B cell (primary cell): ENCODE results near the gene WDR5. TPM values are rescaled to one million over a fixed set of nuclear protein-coding genes. Genes with fewer than 3 reads are reported as not detected.
A peak's percentile ranks its signal among the peaks of the same experiment; 100 is the strongest.

ENCODE experiments used
- ATAC-seq: fragments of 200-7000 bp; cut with Tn5 transposase; one replicate; pipeline ENCODE4 v1.10.0; 2021; ENCODE audit warnings: low read depth, mild to moderate bottlenecking, moderate number of reproducible peaks, moderate library complexity
- CTCF ChIA-PET: fragments of 350-600 bp; sonication (Branson Sonifier 250); formaldehyde crosslinking; loops from one replicate; lab custom pipeline; 2021; ENCODE audit warnings: antibody characterized with exemption, inconsistent platforms; lab: Charles Lee
- POLR2A ChIA-PET: fragments of 350-600 bp; sonication (Branson Sonifier 250); formaldehyde crosslinking; loops from one replicate; lab custom pipeline; 2021; ENCODE audit warnings: antibody characterized with exemption; lab: Charles Lee
- DNase-seq: peaks from one replicate; pipeline ENCODE4 v3.0.0; 2013
- H2AFZ ChIP-seq: 2 replicates; pipeline ENCODE4 v1.6.1; 2012; ENCODE audit warnings: mild to moderate bottlenecking, low read depth, low read length; ENCODE audit not compliant: insufficient read depth, poor library complexity, severe bottlenecking
- H3K27ac ChIP-seq, 2 donors: 1 replicate in 1 of 2; 2 replicates in 1 of 2; pipeline ENCODE4 v1.5.1; 2012 to 2013; ENCODE audit warnings: low read length in 2 of 2, mild to moderate bottlenecking in 2 of 2, moderate library complexity in 1 of 2
- H3K27me3 ChIP-seq, 4 experiments: fragments of 200-600 bp in 1 of 4; sonication (generic) in 1 of 4; replicated peaks in 1 of 4; 1 replicate in 2 of 4; 2 replicates in 2 of 4; pipeline versions ENCODE4 v1.6.1 to v1.7.0; 2013 to 2016; ENCODE audit warnings: low read length in 3 of 4, mild to moderate bottlenecking in 2 of 4, mixed read lengths in 1 of 4, moderate library complexity in 1 of 4; ENCODE audit not compliant: insufficient read depth in 4 of 4, control insufficient read depth in 3 of 4; ENCODE audit errors: control extremely low read depth in 1 of 4
- H3K36me3 ChIP-seq, 2 experiments: replicated peaks in 1 of 2; 1 replicate in 1 of 2; 2 replicates in 1 of 2; pipeline versions ENCODE4 v1.6.1 to v1.7.1; 2013; ENCODE audit warnings: low read length in 1 of 2; ENCODE audit not compliant: insufficient read depth in 2 of 2, control insufficient read depth in 1 of 2; ENCODE audit errors: control extremely low read depth in 1 of 2, extremely low read depth in 1 of 2
- H3K4me1 ChIP-seq, 2 donors: fragments of 200-600 bp in 1 of 2; sonication (generic) in 1 of 2; 1 replicate in 1 of 2; 2 replicates in 1 of 2; pipeline versions ENCODE4 v1.5.1 to v1.6.1; 2013 to 2017; ENCODE audit warnings: low read length in 2 of 2; ENCODE audit not compliant: control insufficient read depth in 2 of 2, insufficient read depth in 2 of 2
- H3K4me2 ChIP-seq: replicated peaks from 2 replicates; pipeline ENCODE3; 2012; ENCODE audit warnings: mild to moderate bottlenecking, low read depth, low read length; ENCODE audit not compliant: poor library complexity, severe bottlenecking
- H3K4me3 ChIP-seq, 5 experiments: fragments of 200-600 bp in 1 of 5; sonication (generic) in 1 of 5; 1 replicate in 3 of 5; 2 replicates in 2 of 5; pipeline versions ENCODE4 v1.5.1 to v1.7.0; 2011 to 2016; ENCODE audit warnings: low read length in 4 of 5, mild to moderate bottlenecking in 4 of 5, low read depth in 2 of 5, control low read depth in 1 of 5, moderate library complexity in 1 of 5; ENCODE audit not compliant: insufficient read depth in 1 of 5; ENCODE audit errors: control extremely low read depth in 1 of 5, extremely low read depth in 1 of 5
- H3K79me2 ChIP-seq: fragments of 200-600 bp; sonication (generic); one replicate; pipeline ENCODE4 v1.6.0; 2016; ENCODE audit warnings: low read length; ENCODE audit not compliant: control insufficient read depth, insufficient read depth
- H3K9ac ChIP-seq: fragments of 200-600 bp; sonication (generic); 2 replicates; pipeline ENCODE4 v1.6.1; 2017; ENCODE audit warnings: mild to moderate bottlenecking, low read length, moderate library complexity
- H3K9me3 ChIP-seq, 3 donors: one replicate each; pipeline versions ENCODE4 v1.6.1 to v1.7.1; 2013; ENCODE audit warnings: low read length in 2 of 3; ENCODE audit not compliant: control insufficient read depth in 2 of 3, insufficient read depth in 1 of 3; ENCODE audit errors: control extremely low read depth in 1 of 3
- H4K20me1 ChIP-seq: 2 replicates; pipeline ENCODE4 v1.6.0; 2012; ENCODE audit warnings: mild to moderate bottlenecking, low read length; ENCODE audit not compliant: insufficient read depth, control insufficient read depth, poor library complexity, severe bottlenecking
- H3K27ac Mint-ChIP-seq: one replicate; pipeline ENCODE4 v1.8.0; 2021; ENCODE audit warnings: mixed read lengths
- H3K27me3 Mint-ChIP-seq: one replicate; pipeline ENCODE4 v1.8.0; 2021; ENCODE audit warnings: mixed read lengths
- H3K4me1 Mint-ChIP-seq: one replicate; pipeline ENCODE4 v1.8.0; 2021; ENCODE audit warnings: mixed read lengths
- H3K4me3 Mint-ChIP-seq: one replicate; pipeline ENCODE4 v1.8.0; 2021; ENCODE audit warnings: mixed read lengths
- H3K9me3 Mint-ChIP-seq: one replicate; pipeline ENCODE4 v1.8.0; 2022; ENCODE audit warnings: mixed read lengths; ENCODE audit not compliant: insufficient read depth
- EZH2 ChIP-seq: IDR thresholded peaks from 2 replicates; pipeline ENCODE4 v1.6.1; 2012; ENCODE audit warnings: borderline replicate concordance, low read depth, mild to moderate bottlenecking, moderate library complexity, low read length; ENCODE audit not compliant: insufficient read depth, poor library complexity, severe bottlenecking
- WGBS: methylation state at CpG from one replicate; pipeline ENCODE4 v1.1.5; 2013; ENCODE audit warnings: missing lambda C conversion rate; ENCODE audit not compliant: insufficient coverage; 5-methylcytosine and 5-hydroxymethylcytosine counted together
- intact Hi-C: fragments of 100-400 bp; cut with micrococcal nuclease; formaldehyde crosslinking; loops from one replicate; pipeline ENCODE4 v1.10.0; 2022
- polyA plus RNA-seq: library from polyadenylated mRNA; depleted of rRNA; stranded (reverse); fragments of >200 nt; gene quantifications from 2 replicates; pipeline ENCODE4 v1.2.3, GENCODE V29; 2012
- total RNA-seq, 2 donors: library from RNA; stranded (reverse); fragments of 120-200 nt in 1 of 2; gene quantifications; 1 replicate in 1 of 2; 2 replicates in 1 of 2; pipeline versions ENCODE4 v1.2.3 to v1.2.4, GENCODE V29; 2013 to 2022
- TF ChIP-seq, protein P1 (sequence below): fragments of 200-600 bp; IDR thresholded peaks from one replicate; pipeline ENCODE4 v1.8.0; 2022; ENCODE audit warnings: antibody characterized with exemption, mild to moderate bottlenecking

WDR5 gene
- total and polyA plus RNA-seq, 2 donors (not counting 1 experiment from before 2014, with no cell fraction given) = 18.0 to 23.8 TPM

DNA sequence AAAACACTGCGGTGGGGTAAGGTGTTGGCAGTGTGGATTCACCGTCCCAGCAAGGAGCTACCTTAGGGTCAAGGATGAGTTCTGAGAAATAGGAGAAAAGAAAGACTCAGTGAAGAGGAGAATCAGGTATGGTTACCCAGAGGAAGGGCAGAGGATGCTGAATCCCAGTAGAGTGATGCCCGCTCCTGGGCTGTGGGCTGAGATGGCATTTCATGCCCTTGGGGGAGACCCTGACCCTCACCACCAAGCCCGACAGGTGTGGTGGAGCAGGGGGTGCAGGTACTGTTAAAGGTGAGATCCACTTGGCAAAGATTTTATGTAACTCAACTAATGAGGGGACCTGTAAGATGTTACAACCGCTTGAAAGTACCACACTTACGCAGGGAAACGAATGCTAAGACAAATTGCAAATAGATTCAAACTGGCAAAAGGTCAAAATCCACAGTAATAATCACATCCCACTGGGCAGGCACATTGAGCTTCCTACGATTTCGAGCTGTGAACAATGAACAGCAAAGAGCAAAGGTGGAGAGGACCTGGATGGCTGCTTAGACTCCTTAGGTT lies 26.4 kb downstream of the WDR5 start:
- H3K36me3 ChIP-seq = peaks cover 0 to 9% of the 10 kb centered on the region in 2 experiments

DNA sequence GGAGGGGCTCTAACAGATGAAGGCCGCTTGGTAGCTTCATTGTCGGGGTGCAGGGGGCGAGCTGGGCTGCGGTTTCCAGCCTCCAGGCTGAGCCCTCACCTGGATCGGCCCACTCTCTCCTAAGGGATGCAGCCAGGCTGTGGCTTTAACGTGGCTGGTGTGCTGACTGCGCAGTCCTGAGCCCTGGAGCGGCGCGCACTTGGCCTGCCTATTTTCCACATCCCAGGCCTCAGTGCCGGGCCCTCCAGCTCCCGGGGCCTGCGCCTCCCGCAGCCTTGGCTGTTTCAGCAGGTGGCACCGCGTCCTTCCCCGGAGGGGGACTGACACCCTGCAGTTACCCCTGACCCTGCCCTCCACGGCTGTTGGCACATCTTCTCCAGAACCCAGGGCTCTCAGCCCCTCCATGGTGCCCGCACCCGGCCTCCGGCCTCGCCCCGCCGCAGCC lies 27.1 kb downstream of the WDR5 start:
- Histone ChIP-seq H3K9ac (no peak overlapping the region), H2AFZ (peak overlapping the region; percentile 98), H3K4me1 (peaks cover 9 to 13% of the 10 kb centered on the region in 2 donors), H3K27ac (no peak overlapping the region), H3K36me3 (peaks cover 0 to 5% of the 10 kb centered on the region in 2 experiments), H3K79me2 (no peaks in the 10 kb centered on the region), H3K9me3 (no peaks in the 10 kb centered on the region), H4K20me1 (no peaks in the 10 kb centered on the region), H3K4me2 (peak overlapping the region; percentile 98), H3K27me3 (no peaks in the 10 kb centered on the region), H3K4me3 (no peak overlapping the region)
- H3K9me3 Mint-ChIP-seq = no peaks in the 10 kb centered on the region
- TF ChIP-seq EZH2 = no peak
- TF ChIP-seq, protein P1, sequence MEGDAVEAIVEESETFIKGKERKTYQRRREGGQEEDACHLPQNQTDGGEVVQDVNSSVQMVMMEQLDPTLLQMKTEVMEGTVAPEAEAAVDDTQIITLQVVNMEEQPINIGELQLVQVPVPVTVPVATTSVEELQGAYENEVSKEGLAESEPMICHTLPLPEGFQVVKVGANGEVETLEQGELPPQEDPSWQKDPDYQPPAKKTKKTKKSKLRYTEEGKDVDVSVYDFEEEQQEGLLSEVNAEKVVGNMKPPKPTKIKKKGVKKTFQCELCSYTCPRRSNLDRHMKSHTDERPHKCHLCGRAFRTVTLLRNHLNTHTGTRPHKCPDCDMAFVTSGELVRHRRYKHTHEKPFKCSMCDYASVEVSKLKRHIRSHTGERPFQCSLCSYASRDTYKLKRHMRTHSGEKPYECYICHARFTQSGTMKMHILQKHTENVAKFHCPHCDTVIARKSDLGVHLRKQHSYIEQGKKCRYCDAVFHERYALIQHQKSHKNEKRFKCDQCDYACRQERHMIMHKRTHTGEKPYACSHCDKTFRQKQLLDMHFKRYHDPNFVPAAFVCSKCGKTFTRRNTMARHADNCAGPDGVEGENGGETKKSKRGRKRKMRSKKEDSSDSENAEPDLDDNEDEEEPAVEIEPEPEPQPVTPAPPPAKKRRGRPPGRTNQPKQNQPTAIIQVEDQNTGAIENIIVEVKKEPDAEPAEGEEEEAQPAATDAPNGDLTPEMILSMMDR = no peak
- 59% methylated on average over 24 of the region's 24 CpGs for WGBS
- ChIA-PET CTCF (interaction anchor here (0.6 to 2.1 kb wide), 5 partner anchors 22 to 286 kb away, joined by 3 to 11 read pairs (median 3); partner anchors contain the start of gene WDR5), POLR2A (interaction anchor here (0.6 to 2.0 kb wide), 3 partner anchors 27 to 374 kb away, joined by 5 to 11 read pairs (median 5); partner anchors contain the start of gene WDR5)
- H3K4me3 Mint-ChIP-seq = peak overlapping the region; percentile 78
- DNase-seq (no peak), ATAC-seq (no peak)
- intact Hi-C loops = no loop called here
- H3K27me3 Mint-ChIP-seq = no peaks in the 10 kb centered on the region
- peak overlapping the region; percentile 37 for H3K27ac Mint-ChIP-seq
- H3K4me1 Mint-ChIP-seq = peaks cover 12% of the 10 kb centered on the region

More for the DNA sequence above, 26.4 kb downstream of the WDR5 start:
- Mint-ChIP-seq H3K27ac (peak overlapping the region; percentile 68), H3K27me3 (no peaks in the 10 kb centered on the region), H3K4me3 (peak overlapping the region; percentile 78), H3K9me3 (no peaks in the 10 kb centered on the region), H3K4me1 (peaks cover 12% of the 10 kb centered on the region)
- Histone ChIP-seq H3K4me3 (no peak overlapping the region), H3K4me1 (peaks cover 9 to 13% of the 10 kb centered on the region in 2 donors), H3K79me2 (no peaks in the 10 kb centered on the region), H3K4me2 (no peak overlapping the region), H2AFZ (no peak overlapping the region), H4K20me1 (no peaks in the 10 kb centered on the region), H3K9ac (no peak overlapping the region), H3K9me3 (no peaks in the 10 kb centered on the region), H3K27me3 (no peaks in the 10 kb centered on the region), H3K27ac (no peak overlapping the region)
- ChIA-PET CTCF (interaction anchor here (0.8 to 2.1 kb wide), 4 partner anchors 21 to 286 kb away, joined by 3 to 11 read pairs (median 4); partner anchors contain the start of gene WDR5), POLR2A (interaction anchor here (0.5 to 2.0 kb wide), 2 partner anchors 27 to 814 kb away, joined by 3 to 5 read pairs; partner anchors contain the start of genes MED22 and RPL7A)
- intact Hi-C loops = no loop called here
- ATAC-seq = no peak
- no peak for DNase-seq
- WGBS = 100% methylated on average over 8 of the region's 9 CpGs
- TF ChIP-seq, protein P1 = no peak
- TF ChIP-seq EZH2 = no peak
